ENCODE measurements around the gene SHMT2.

GRCh38 chr12:57236925-57237595 is 7.5 kb downstream of the SHMT2 start:
- no peak for TF ChIP-seq ZFP3 (CRISPR knock-in tag; IDR thresholded peaks at IDR 0.05)
- TF ChIP-seq ZNF565 (CRISPR knock-in tag; conservative IDR thresholded peaks at IDR 0.05; ENCODE audit: low read depth) = no peak
- no peak for TF ChIP-seq OSR1 (CRISPR knock-in tag; IDR thresholded peaks at IDR 0.05)
- no peak for TF ChIP-seq TCF4 (CRISPR knock-in tag; IDR thresholded peaks at IDR 0.05; ENCODE audit: borderline replicate concordance)
- TF ChIP-seq POU6F1 (CRISPR knock-in tag; IDR thresholded peaks at IDR 0.05; ENCODE audit: borderline replicate concordance, low read depth) = no peak
- no peak for TF ChIP-seq ISL1 (CRISPR knock-in tag; IDR thresholded peaks at IDR 0.05)
- TF ChIP-seq ZFP30 (CRISPR knock-in tag; IDR thresholded peaks at IDR 0.05) = no peak
- no peak for TF ChIP-seq CREB5 (CRISPR knock-in tag; IDR thresholded peaks at IDR 0.05; ENCODE audit: low read depth)
- TF ChIP-seq ZNF8 (CRISPR knock-in tag; IDR thresholded peaks at IDR 0.05) = no peak
- no peak for TF ChIP-seq PATZ1 (CRISPR knock-in tag; IDR thresholded peaks at IDR 0.05; ENCODE audit: borderline replicate concordance)
- TF ChIP-seq RARB (CRISPR knock-in tag; IDR thresholded peaks at IDR 0.05) = no peak
- TF ChIP-seq ESRRG (CRISPR knock-in tag; IDR thresholded peaks at IDR 0.05) = no peak
- no peak for TF ChIP-seq ARNTL (CRISPR knock-in tag; IDR thresholded peaks at IDR 0.05; ENCODE audit: borderline replicate concordance, low read depth)
- no peak for TF ChIP-seq SNAI2 (CRISPR knock-in tag; IDR thresholded peaks at IDR 0.05)
